SK-N-SH treated with all-trans-retinoic acid at 6 μM for 48 hours (cell line): ENCODE data around the gene PTH.

Experiments
- ATAC-seq: fragments of 200-7000 bp; cut with Tn5 transposase; 3 replicates; pipeline ENCODE4 v1.9.1; 2020; ENCODE audit warnings: mild to moderate bottlenecking, moderate library complexity
- ARNTL ChIP-seq: fragments of 450-650 bp; formaldehyde crosslinking; IDR thresholded peaks from 2 replicates; pipeline ENCODE4 v1.5.0; 2020; ENCODE audit warnings: low read depth, mild to moderate bottlenecking, moderate library complexity, borderline replicate concordance
- BACH2 ChIP-seq: fragments of 250-450 bp; sonication (Bioruptor Pico); IDR thresholded peaks from 2 replicates; pipeline ENCODE4 v1.9.0; 2021; ENCODE audit warnings: mild to moderate bottlenecking, borderline replicate concordance
- CREB5 ChIP-seq: fragments of 250-450 bp; sonication (Bioruptor Pico); IDR thresholded peaks from 2 replicates; pipeline ENCODE4 v1.5.1; 2020; ENCODE audit warnings: low read depth, mild to moderate bottlenecking, moderate library complexity
- CSDC2 ChIP-seq: fragments of 250-450 bp; sonication (Bioruptor Pico); IDR thresholded peaks from 2 replicates; pipeline ENCODE4 v1.5.0; 2020; ENCODE audit warnings: mild to moderate bottlenecking, moderate library complexity
- CSRNP3 ChIP-seq: fragments of 250-450 bp; sonication (Bioruptor Pico); IDR thresholded peaks from 2 replicates; pipeline ENCODE4 v1.5.1; 2021; ENCODE audit warnings: mild to moderate bottlenecking, moderate library complexity
- ESRRG ChIP-seq: fragments of 250-450 bp; sonication (Bioruptor Pico); IDR thresholded peaks from 2 replicates; pipeline ENCODE4 v1.6.1; 2021; ENCODE audit warnings: mild to moderate bottlenecking
- GLIS3 ChIP-seq: fragments of 250-450 bp; sonication (Bioruptor Pico); IDR thresholded peaks from 2 replicates; pipeline ENCODE4 v1.5.0; 2020; ENCODE audit warnings: mild to moderate bottlenecking, moderate library complexity
- ISL1 ChIP-seq: fragments of 250-450 bp; sonication (Bioruptor Pico); IDR thresholded peaks from 2 replicates; pipeline ENCODE4 v2.1.2; 2022; ENCODE audit warnings: mild to moderate bottlenecking, moderate library complexity
- OSR1 ChIP-seq: fragments of 250-450 bp; sonication (Bioruptor Pico); IDR thresholded peaks from 2 replicates; pipeline ENCODE4 v1.8.0; 2022; ENCODE audit warnings: moderate library complexity, mild to moderate bottlenecking, inconsistent platforms
- PATZ1 ChIP-seq: fragments of 250-450 bp; sonication (Bioruptor Pico); IDR thresholded peaks from 2 replicates; pipeline ENCODE4 v1.8.0; 2020; ENCODE audit warnings: mild to moderate bottlenecking, moderate library complexity, borderline replicate concordance
- POU6F1 ChIP-seq: fragments of 250-450 bp; sonication (Bioruptor Pico); IDR thresholded peaks from 2 replicates; pipeline ENCODE4 v1.8.0; 2021; ENCODE audit warnings: low read depth, mild to moderate bottlenecking, moderate library complexity, borderline replicate concordance
- PPARA ChIP-seq: fragments of 250-450 bp; sonication (Bioruptor Pico); IDR thresholded peaks from 2 replicates; pipeline ENCODE4 v1.5.0; 2020; ENCODE audit warnings: mild to moderate bottlenecking, borderline replicate concordance
- RARB ChIP-seq: fragments of 250-450 bp; sonication (Bioruptor Pico); IDR thresholded peaks from 2 replicates; pipeline ENCODE4 v1.8.0; 2021; ENCODE audit warnings: mild to moderate bottlenecking, moderate library complexity
- SNAI2 ChIP-seq: fragments of 250-450 bp; sonication (Bioruptor Pico); IDR thresholded peaks from 2 replicates; pipeline ENCODE4 v1.5.0; 2020; ENCODE audit warnings: mild to moderate bottlenecking, moderate library complexity
- TOX ChIP-seq: fragments of 250-450 bp; sonication (Bioruptor Pico); IDR thresholded peaks from 2 replicates; pipeline ENCODE4 v1.8.0; 2021; ENCODE audit warnings: mild to moderate bottlenecking, moderate library complexity, borderline replicate concordance
- TSHZ2 ChIP-seq: fragments of 250-450 bp; sonication (Bioruptor Pico); IDR thresholded peaks from 2 replicates; pipeline ENCODE4 v1.5.0; 2020; ENCODE audit warnings: mild to moderate bottlenecking, moderate library complexity
- ZC3H10 ChIP-seq: fragments of 250-450 bp; sonication (Bioruptor Pico); IDR thresholded peaks from 2 replicates; pipeline ENCODE4 v1.5.1; 2021; ENCODE audit warnings: mild to moderate bottlenecking, moderate library complexity
- ZFP3 ChIP-seq: fragments of 250-450 bp; sonication (Bioruptor Pico); IDR thresholded peaks from 2 replicates; pipeline ENCODE4 v1.5.0; 2020; ENCODE audit warnings: mild to moderate bottlenecking, moderate library complexity
- ZNF565 ChIP-seq: fragments of 450-650 bp; formaldehyde crosslinking; conservative IDR thresholded peaks from 2 replicates; pipeline ENCODE4 v1.5.0; 2020; ENCODE audit warnings: low read depth, mild to moderate bottlenecking, moderate library complexity
- ZNF8 ChIP-seq: fragments of 450-650 bp; formaldehyde crosslinking; IDR thresholded peaks from 2 replicates; pipeline ENCODE4 v1.5.0; 2020; ENCODE audit warnings: mild to moderate bottlenecking, moderate library complexity

Gene PTH

GRCh38 chr11:13446444-13446843, 49.4 kb downstream of the PTH start (continued):
- TF ChIP-seq CREB5 (no peak), CSRNP3 (CRISPR knock-in tag) (no peak), OSR1 (no peak)

- no peak for TF ChIP-seq OSR1
- no peak for TF ChIP-seq ZC3H10
- no peak for TF ChIP-seq ARNTL
- TF ChIP-seq CSRNP3 (CRISPR knock-in tag): no peak
- TF ChIP-seq TSHZ2: no peak
- no peak for TF ChIP-seq CSDC2 (CRISPR knock-in tag)
- no peak for TF ChIP-seq ZNF565 (CRISPR knock-in tag)
- TF ChIP-seq BACH2 (CRISPR knock-in tag): no peak
- no peak for TF ChIP-seq CREB5
- no peak for TF ChIP-seq PATZ1 (CRISPR knock-in tag)
- no peak for TF ChIP-seq ISL1 (CRISPR knock-in tag)
- no peak for TF ChIP-seq PPARA (CRISPR knock-in tag)
- TF ChIP-seq ZFP3 (CRISPR knock-in tag): no peak
- TF ChIP-seq GLIS3: no peak
- TF ChIP-seq TOX: no peak
- TF ChIP-seq ZNF8 (CRISPR knock-in tag): no peak
- no peak for TF ChIP-seq SNAI2
- TF ChIP-seq POU6F1 (CRISPR knock-in tag): no peak
- no peak for TF ChIP-seq RARB (CRISPR knock-in tag)
- no peak for TF ChIP-seq ESRRG
- no peak for ATAC-seq
Observed at GRCh38 chr11:13445588-13445987, 50.2 kb downstream of the PTH start.
